ENCODE data around the gene BSCL2. TPM values are rescaled to one million over a fixed set of nuclear protein-coding genes. Genes with fewer than 3 reads are reported as not detected.
"Not testable (repeated sequence)": the region's sequence is repeated elsewhere in the genome, so short reads cannot be mapped to it uniquely, and the experiment has no call there.

BSCL2 gene
- total and polyA plus RNA-seq, 2 of the 13 experiments (the other 11 are each of a cell fraction or from before 2014, with no cell fraction given), result 19.5 to 21.1 TPM

GRCh38 chr11:62694455-62695167 is 12.6 kb downstream of the BSCL2 start (continued):
- TF ChIP-seq, protein P1, sequence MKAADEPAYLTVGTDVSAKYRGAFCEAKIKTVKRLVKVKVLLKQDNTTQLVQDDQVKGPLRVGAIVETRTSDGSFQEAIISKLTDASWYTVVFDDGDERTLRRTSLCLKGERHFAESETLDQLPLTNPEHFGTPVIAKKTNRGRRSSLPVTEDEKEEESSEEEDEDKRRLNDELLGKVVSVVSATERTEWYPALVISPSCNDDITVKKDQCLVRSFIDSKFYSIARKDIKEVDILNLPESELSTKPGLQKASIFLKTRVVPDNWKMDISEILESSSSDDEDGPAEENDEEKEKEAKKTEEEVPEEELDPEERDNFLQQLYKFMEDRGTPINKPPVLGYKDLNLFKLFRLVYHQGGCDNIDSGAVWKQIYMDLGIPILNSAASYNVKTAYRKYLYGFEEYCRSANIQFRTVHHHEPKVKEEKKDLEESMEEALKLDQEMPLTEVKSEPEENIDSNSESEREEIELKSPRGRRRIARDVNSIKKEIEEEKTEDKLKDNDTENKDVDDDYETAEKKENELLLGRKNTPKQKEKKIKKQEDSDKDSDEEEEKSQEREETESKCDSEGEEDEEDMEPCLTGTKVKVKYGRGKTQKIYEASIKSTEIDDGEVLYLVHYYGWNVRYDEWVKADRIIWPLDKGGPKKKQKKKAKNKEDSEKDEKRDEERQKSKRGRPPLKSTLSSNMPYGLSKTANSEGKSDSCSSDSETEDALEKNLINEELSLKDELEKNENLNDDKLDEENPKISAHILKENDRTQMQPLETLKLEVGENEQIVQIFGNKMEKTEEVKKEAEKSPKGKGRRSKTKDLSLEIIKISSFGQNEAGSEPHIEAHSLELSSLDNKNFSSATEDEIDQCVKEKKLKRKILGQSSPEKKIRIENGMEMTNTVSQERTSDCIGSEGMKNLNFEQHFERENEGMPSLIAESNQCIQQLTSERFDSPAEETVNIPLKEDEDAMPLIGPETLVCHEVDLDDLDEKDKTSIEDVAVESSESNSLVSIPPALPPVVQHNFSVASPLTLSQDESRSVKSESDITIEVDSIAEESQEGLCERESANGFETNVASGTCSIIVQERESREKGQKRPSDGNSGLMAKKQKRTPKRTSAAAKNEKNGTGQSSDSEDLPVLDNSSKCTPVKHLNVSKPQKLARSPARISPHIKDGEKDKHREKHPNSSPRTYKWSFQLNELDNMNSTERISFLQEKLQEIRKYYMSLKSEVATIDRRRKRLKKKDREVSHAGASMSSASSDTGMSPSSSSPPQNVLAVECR (CRISPR knock-in tag; IDR thresholded peaks at IDR 0.05; ENCODE audit: borderline replicate concordance), result peak; percentile 25; the same call in 1 of the 2 replicates

DNA sequence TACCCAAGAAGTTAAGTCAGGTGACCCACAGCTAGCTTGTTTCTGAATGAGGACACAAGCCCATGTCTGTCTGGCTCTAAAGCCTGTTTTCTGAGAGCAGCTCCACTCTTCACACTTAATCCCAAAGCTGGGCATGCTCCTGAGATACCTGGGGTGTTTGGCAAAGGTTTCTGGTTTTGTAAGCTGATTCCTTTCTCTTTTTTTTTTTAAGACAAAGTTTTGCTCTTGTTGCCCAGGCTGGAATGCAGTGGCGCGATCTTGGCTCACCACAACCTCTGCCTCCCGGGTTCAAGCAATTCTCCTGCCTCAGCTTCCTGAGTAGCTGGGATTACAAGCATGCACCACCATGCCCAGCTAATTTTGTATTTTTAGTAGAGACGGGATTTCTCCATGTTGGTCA is 13.6 kb downstream of the BSCL2 start:
- CTCF ChIA-PET (ENCODE audit: low intra/inter-chr PET ratio, low total read pairs); H3K4me3 ChIP-seq (replicated peaks in 1 of 3; ENCODE audit: insufficient read depth in 1 of 3, low read depth in 2 of 3, low read length in 3 of 3); ATAC-seq; H3K27ac ChIP-seq (ENCODE audit: extremely low read length, insufficient read depth, low read length); FAIRE-seq; H3K4me1 ChIP-seq (ENCODE audit: insufficient read depth, low read length); H3K9me3 ChIP-seq (ENCODE audit: low read length); in situ Hi-C loops (cut with HindIII; ENCODE audit: extremely low pct_ligation_motif_present, low pct_unique_long_range_greater_than_20kb); H3K9ac ChIP-seq (ENCODE audit: insufficient read depth, low read depth, low read length); H3K27me3 ChIP-seq (ENCODE audit: control insufficient read depth in 1 of 2, insufficient read depth in 2 of 2, low read length in 2 of 2); H4K20me1 ChIP-seq (ENCODE audit: insufficient read depth, low read length); H3K79me2 ChIP-seq (ENCODE audit: insufficient read depth, low read length); H3K4me2 ChIP-seq (ENCODE audit: low read depth, low read length); DNase-seq (ENCODE audit: low spot score); BruUV-seq (replicated peaks); H2AFZ ChIP-seq (ENCODE audit: low read length): not testable (repeated sequence)
- H3K36me3 ChIP-seq (replicated peaks in 1 of 2; ENCODE audit: control insufficient read depth in 1 of 2, insufficient read depth in 2 of 2, low read length in 2 of 2), result peaks cover 17 to 37% of the 10 kb centered on the region in 2 experiments
- POLR2A ChIA-PET, result interaction anchor here (0.6 kb wide), 2 partner anchors 124 to 298 kb away, joined by 3 read pairs; no protein-coding TSS in a partner anchor
- intact Hi-C loops (cut with micrococcal nuclease; ENCODE audit: unreplicated experiment), result loop anchor here (1.0 kb wide), 1 partner anchor 313 kb away; no protein-coding TSS in a partner anchor
- 79% methylated on average over 4 of the region's 4 CpGs for WGBS (ENCODE audit: low lambda C conversion rate)

All from HepG2 (cell line).